SK-N-SH treated with all-trans-retinoic acid at 6 μM for 48 hours (cell line): ENCODE results near the gene UNC80.

Experiments
- CREB5 ChIP-seq: fragments of 250-450 bp; sonication (Bioruptor Pico); IDR thresholded peaks from 2 replicates; pipeline ENCODE4 v1.5.1; 2020; ENCODE audit warnings: low read depth, mild to moderate bottlenecking, moderate library complexity
- ISL1 ChIP-seq: fragments of 250-450 bp; sonication (Bioruptor Pico); IDR thresholded peaks from 2 replicates; pipeline ENCODE4 v2.1.2; 2022; ENCODE audit warnings: mild to moderate bottlenecking, moderate library complexity
- OSR1 ChIP-seq: fragments of 250-450 bp; sonication (Bioruptor Pico); IDR thresholded peaks from 2 replicates; pipeline ENCODE4 v1.8.0; 2022; ENCODE audit warnings: moderate library complexity, mild to moderate bottlenecking, inconsistent platforms
- PATZ1 ChIP-seq: fragments of 250-450 bp; sonication (Bioruptor Pico); IDR thresholded peaks from 2 replicates; pipeline ENCODE4 v1.8.0; 2020; ENCODE audit warnings: mild to moderate bottlenecking, moderate library complexity, borderline replicate concordance
- SNAI2 ChIP-seq: fragments of 250-450 bp; sonication (Bioruptor Pico); IDR thresholded peaks from 2 replicates; pipeline ENCODE4 v1.5.0; 2020; ENCODE audit warnings: mild to moderate bottlenecking, moderate library complexity
- TOX ChIP-seq: fragments of 250-450 bp; sonication (Bioruptor Pico); IDR thresholded peaks from 2 replicates; pipeline ENCODE4 v1.8.0; 2021; ENCODE audit warnings: mild to moderate bottlenecking, moderate library complexity, borderline replicate concordance
- ZFP30 ChIP-seq: fragments of 450-650 bp; formaldehyde crosslinking; IDR thresholded peaks from 2 replicates; pipeline ENCODE4 v1.5.0; 2022; ENCODE audit warnings: mild to moderate bottlenecking, moderate library complexity
- ZNF565 ChIP-seq: fragments of 450-650 bp; formaldehyde crosslinking; conservative IDR thresholded peaks from 2 replicates; pipeline ENCODE4 v1.5.0; 2020; ENCODE audit warnings: low read depth, mild to moderate bottlenecking, moderate library complexity
- ZNF8 ChIP-seq: fragments of 450-650 bp; formaldehyde crosslinking; IDR thresholded peaks from 2 replicates; pipeline ENCODE4 v1.5.0; 2020; ENCODE audit warnings: mild to moderate bottlenecking, moderate library complexity

GRCh38 chr2:209970711-209971110 lies 199.1 kb downstream of the UNC80 start:
- TF ChIP-seq ZNF565 (CRISPR knock-in tag), result no peak
- TF ChIP-seq ISL1 (CRISPR knock-in tag), result no peak
- TF ChIP-seq TOX, result no peak
- TF ChIP-seq CREB5, result no peak
- TF ChIP-seq OSR1 (CRISPR knock-in tag), result no peak
- no peak for TF ChIP-seq ZNF8
- no peak for TF ChIP-seq SNAI2
- no peak for TF ChIP-seq ZFP30 (CRISPR knock-in tag)
- no peak for TF ChIP-seq PATZ1
